Hepatocyte (in vitro differentiated cells): ENCODE data around the gene C12orf75. TPM values are rescaled to one million over a fixed set of nuclear protein-coding genes. Genes with fewer than 3 reads are reported as not detected.
A peak's percentile ranks its signal among the peaks of the same experiment; 100 is the strongest.
"Not testable (repeated sequence)": the region's sequence is repeated elsewhere in the genome, so short reads cannot be mapped to it uniquely, and the experiment has no call there.

Experiments used
- DNase-seq: peaks from one replicate; pipeline ENCODE4 v3.0.0-alpha.2; 2016; ENCODE audit warnings: low spot score
- H2AFZ ChIP-seq: fragments of 200-600 bp; sonication (generic); 2 replicates; pipeline ENCODE4 v1.6.0; 2016; ENCODE audit warnings: antibody characterized with exemption, mild to moderate bottlenecking
- H3K27ac ChIP-seq: fragments of 200-600 bp; sonication (generic); 2 replicates; pipeline ENCODE4 v1.5.1; 2016; ENCODE audit warnings: mild to moderate bottlenecking
- H3K27me3 ChIP-seq: fragments of 200-600 bp; sonication (generic); 2 replicates; pipeline ENCODE4 v1.6.1; 2016
- H3K36me3 ChIP-seq: fragments of 200-600 bp; sonication (generic); replicated peaks from 2 replicates; pipeline ENCODE4 v1.5.1; 2016; ENCODE audit warnings: low read depth; ENCODE audit not compliant: insufficient read depth
- H3K4me1 ChIP-seq: fragments of 200-600 bp; sonication (generic); 2 replicates; pipeline ENCODE4 v1.5.1; 2016; ENCODE audit warnings: mild to moderate bottlenecking, moderate library complexity; ENCODE audit not compliant: insufficient read depth
- H3K4me2 ChIP-seq: fragments of 200-600 bp; sonication (generic); 2 replicates; pipeline ENCODE4 v1.6.0; 2016
- H3K4me3 ChIP-seq: fragments of 200-600 bp; sonication (generic); 2 replicates; pipeline ENCODE4 v1.5.1; 2016; ENCODE audit warnings: mild to moderate bottlenecking
- H3K79me2 ChIP-seq: fragments of 200-600 bp; sonication (generic); 2 replicates; pipeline ENCODE4 v1.6.0; 2017; ENCODE audit warnings: mild to moderate bottlenecking
- H3K9me2 ChIP-seq: fragments of 200-600 bp; sonication (generic); replicated peaks from 2 replicates; pipeline ENCODE4 v1.6.0; 2017; ENCODE audit warnings: mild to moderate bottlenecking; ENCODE audit not compliant: insufficient read depth
- H3K9me3 ChIP-seq: fragments of 200-600 bp; sonication (generic); 2 replicates; pipeline ENCODE4 v1.5.1; 2016; ENCODE audit warnings: low read depth, mild to moderate bottlenecking
- H4K20me1 ChIP-seq: fragments of 200-600 bp; sonication (generic); 2 replicates; pipeline ENCODE4 v1.6.0; 2016; ENCODE audit warnings: mild to moderate bottlenecking; ENCODE audit not compliant: insufficient read depth, poor library complexity, severe bottlenecking
- EZH2 ChIP-seq: fragments of 200-600 bp; sonication (generic); IDR thresholded peaks from 2 replicates; pipeline ENCODE4 v1.6.1; 2016; ENCODE audit warnings: antibody characterized with exemption, mild to moderate bottlenecking, borderline replicate concordance
- EZH2phosphoT487 ChIP-seq: fragments of 200-600 bp; sonication (generic); IDR thresholded peaks from one replicate; pipeline ENCODE4 v1.6.1; 2018; ENCODE audit warnings: antibody characterized with exemption, mild to moderate bottlenecking, low read depth, moderate library complexity; ENCODE audit not compliant: unreplicated experiment, severe bottlenecking
- WGBS: methylation state at CpG from one replicate; pipeline ENCODE4 v1.1.6; 2016; ENCODE audit warnings: low lambda C conversion rate; ENCODE audit errors: missing lambda C conversion rate; 5-methylcytosine and 5-hydroxymethylcytosine counted together
- polyA plus RNA-seq: library from polyadenylated mRNA; unstranded; fragments of >200 nt; fragmentation: Nextera tagmentation; extraction: Ambion mirVana; gene quantifications from 2 replicates; pipeline ENCODE4 v1.2.1, GENCODE V29; 2016
- total RNA-seq: library from RNA; depleted of rRNA; stranded (reverse); fragments of >200 nt; gene quantifications from 2 replicates; pipeline ENCODE4 v1.2.3, GENCODE V29; 2014
- TF ChIP-seq, protein P1 (sequence below): fragments of 200-600 bp; sonication (generic); IDR thresholded peaks from 2 replicates; pipeline ENCODE4 v1.5.1; 2016; ENCODE audit warnings: antibody characterized with exemption, mild to moderate bottlenecking; ENCODE audit not compliant: poor library complexity

The C12orf75 gene
- total and polyA plus RNA-seq, 2 experiments from 2014 or later = 80.9 to 103 TPM

- no peak for TF ChIP-seq EZH2
- TF ChIP-seq EZH2phosphoT487 = no peak
- TF ChIP-seq, protein P1, sequence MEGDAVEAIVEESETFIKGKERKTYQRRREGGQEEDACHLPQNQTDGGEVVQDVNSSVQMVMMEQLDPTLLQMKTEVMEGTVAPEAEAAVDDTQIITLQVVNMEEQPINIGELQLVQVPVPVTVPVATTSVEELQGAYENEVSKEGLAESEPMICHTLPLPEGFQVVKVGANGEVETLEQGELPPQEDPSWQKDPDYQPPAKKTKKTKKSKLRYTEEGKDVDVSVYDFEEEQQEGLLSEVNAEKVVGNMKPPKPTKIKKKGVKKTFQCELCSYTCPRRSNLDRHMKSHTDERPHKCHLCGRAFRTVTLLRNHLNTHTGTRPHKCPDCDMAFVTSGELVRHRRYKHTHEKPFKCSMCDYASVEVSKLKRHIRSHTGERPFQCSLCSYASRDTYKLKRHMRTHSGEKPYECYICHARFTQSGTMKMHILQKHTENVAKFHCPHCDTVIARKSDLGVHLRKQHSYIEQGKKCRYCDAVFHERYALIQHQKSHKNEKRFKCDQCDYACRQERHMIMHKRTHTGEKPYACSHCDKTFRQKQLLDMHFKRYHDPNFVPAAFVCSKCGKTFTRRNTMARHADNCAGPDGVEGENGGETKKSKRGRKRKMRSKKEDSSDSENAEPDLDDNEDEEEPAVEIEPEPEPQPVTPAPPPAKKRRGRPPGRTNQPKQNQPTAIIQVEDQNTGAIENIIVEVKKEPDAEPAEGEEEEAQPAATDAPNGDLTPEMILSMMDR = no peak
- Histone ChIP-seq H3K9me2 (no peaks in the 10 kb centered on the region), H3K27ac (no peak overlapping the region), H2AFZ (no peak overlapping the region), H3K36me3 (no peaks in the 10 kb centered on the region), H3K4me3 (no peak overlapping the region), H3K4me2 (peak overlapping the region; percentile 95), H3K4me1 (peaks cover 19% of the 10 kb centered on the region), H3K9me3 (no peaks in the 10 kb centered on the region), H3K79me2 (peaks cover 30% of the 10 kb centered on the region), H4K20me1 (no peaks in the 10 kb centered on the region), H3K27me3 (no peaks in the 10 kb centered on the region)
- no peak for DNase-seq
- 25% methylated on average over 9 of the region's 9 CpGs for WGBS
Observed at GRCh38 chr12:105329926-105330282, 587 bp upstream of the C12orf75 start.

DNA sequence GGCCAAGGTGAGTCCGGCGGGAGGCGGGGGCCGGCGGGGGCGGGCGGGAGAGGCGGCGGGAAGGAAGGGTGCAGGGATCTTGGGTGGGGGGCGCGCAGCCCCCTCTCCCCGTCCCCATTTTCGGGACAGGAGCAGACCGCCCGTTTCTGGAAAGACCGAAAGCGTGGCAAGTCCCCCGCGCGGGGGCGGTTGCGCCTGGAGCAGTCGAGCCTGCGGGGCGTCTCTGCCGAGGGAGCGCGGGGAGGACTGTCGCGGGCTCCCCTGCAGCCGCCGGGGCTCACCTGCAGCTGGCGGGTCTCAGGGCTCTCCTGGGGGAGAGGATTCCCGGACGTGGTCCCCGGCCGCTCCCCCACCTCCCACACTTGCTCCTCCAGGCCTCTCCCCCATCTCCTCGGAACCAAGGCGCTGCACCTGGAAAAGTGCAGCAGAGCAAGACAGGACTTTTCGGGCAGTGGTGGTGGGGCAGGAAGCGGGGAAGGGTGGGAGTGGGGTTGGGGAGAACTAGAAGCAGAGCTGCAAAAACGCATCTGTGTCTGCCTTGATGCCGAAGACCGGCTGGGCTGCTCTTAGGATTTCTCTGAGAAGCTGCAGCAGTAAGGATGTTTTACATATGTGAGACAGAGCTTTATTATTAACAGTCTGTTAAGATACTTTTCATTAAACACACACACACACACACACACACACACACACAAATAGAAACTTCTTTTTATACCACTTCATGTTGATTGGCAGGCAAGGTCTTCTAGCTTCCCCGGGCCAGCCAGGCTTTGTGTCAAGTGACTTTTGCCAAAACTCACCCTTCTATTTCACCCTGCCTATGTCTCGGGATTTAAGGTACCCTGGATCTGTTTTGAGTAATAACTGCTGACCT lies 677 bp downstream of the C12orf75 start:
- H3K9me3 ChIP-seq = no peaks in the 10 kb centered on the region
- H3K4me3 ChIP-seq = peak overlapping the region; percentile 87
- H3K9me2 ChIP-seq = no peaks in the 10 kb centered on the region
- no peaks in the 10 kb centered on the region for H4K20me1 ChIP-seq
- H3K4me1 ChIP-seq = peaks cover 22% of the 10 kb centered on the region
- TF ChIP-seq EZH2 (no peak), EZH2phosphoT487 (no peak)
- TF ChIP-seq, protein P1 = peak; percentile 25
- H2AFZ ChIP-seq = peak overlapping the region; percentile 62
- peak overlapping the region; percentile 95 for H3K4me2 ChIP-seq
- H3K27me3 ChIP-seq = no peaks in the 10 kb centered on the region
- peaks cover 43% of the 10 kb centered on the region for H3K79me2 ChIP-seq
- peak; percentile 68 for DNase-seq
- no peaks in the 10 kb centered on the region for H3K36me3 ChIP-seq
- peak overlapping the region; percentile 65 for H3K27ac ChIP-seq
- 3% methylated on average over 25 of the region's 46 CpGs for WGBS

DNA sequence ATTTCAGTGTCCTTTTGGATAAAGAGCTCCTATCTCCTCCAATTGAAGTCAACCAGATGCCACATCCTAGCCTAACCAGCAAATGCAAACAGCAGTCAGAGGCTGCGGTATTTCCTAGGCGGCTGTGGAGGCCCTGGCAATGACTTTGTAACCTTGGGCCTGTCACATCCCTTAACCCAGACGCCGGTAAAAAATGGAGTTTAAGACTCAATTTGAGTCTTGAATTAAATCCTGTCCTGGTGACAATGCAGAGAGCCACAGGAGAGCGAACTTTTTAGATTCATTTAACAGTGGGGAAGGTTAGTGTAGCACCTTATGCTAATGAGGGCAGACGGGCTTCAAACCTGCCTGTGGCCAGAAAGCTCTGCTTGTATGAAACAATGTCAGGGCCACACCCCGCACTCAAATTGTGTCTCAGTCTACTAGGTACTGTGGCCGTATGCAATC lies 1.3 kb downstream of the C12orf75 start:
- peak; percentile 21 for DNase-seq
- no peaks in the 10 kb centered on the region for H3K36me3 ChIP-seq
- no peaks in the 10 kb centered on the region for H3K27me3 ChIP-seq
- no peaks in the 10 kb centered on the region for H3K9me3 ChIP-seq
- peak overlapping the region; percentile 87 for H3K4me3 ChIP-seq
- H3K9me2 ChIP-seq = no peaks in the 10 kb centered on the region
- peak overlapping the region; percentile 65 for H3K27ac ChIP-seq
- WGBS = 29% methylated on average over 8 of the region's 8 CpGs
- peak overlapping the region; percentile 62 for H2AFZ ChIP-seq
- H3K4me1 ChIP-seq = peaks cover 22% of the 10 kb centered on the region
- H3K4me2 ChIP-seq = peak overlapping the region; percentile 95
- no peaks in the 10 kb centered on the region for H4K20me1 ChIP-seq
- H3K79me2 ChIP-seq = peaks cover 49% of the 10 kb centered on the region
- TF ChIP-seq EZH2phosphoT487 (no peak), EZH2 (no peak)
- TF ChIP-seq, protein P1 = no peak

DNA sequence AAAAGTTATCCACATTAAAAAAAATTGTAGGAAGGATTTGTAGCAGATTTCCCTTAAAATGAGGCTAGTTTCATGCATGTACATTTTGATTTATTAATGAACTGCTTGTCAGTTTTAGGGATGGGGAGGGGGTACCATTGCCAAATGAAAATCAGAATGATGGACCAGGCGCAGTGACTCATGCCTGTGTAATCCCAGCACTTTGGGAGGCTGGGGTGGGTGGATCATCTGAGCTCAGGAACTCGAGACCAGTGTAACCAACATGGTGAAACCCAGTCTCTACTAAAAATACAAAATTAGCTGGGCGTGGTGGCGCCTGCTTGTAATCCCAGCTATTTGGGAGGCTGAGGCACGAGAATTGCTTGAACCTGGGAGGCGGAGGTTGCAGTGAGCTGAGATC lies 1.8 kb downstream of the C12orf75 start:
- Histone ChIP-seq H3K4me2 (peak overlapping the region; percentile 95), H3K27ac (peak overlapping the region; percentile 65), H3K4me1 (peaks cover 22% of the 10 kb centered on the region), H3K79me2 (peaks cover 54% of the 10 kb centered on the region)
- H3K27me3 ChIP-seq, H3K4me3 ChIP-seq, H3K36me3 ChIP-seq, H3K9me2 ChIP-seq, H2AFZ ChIP-seq, H4K20me1 ChIP-seq, H3K9me3 ChIP-seq, DNase-seq: not testable (repeated sequence)
- 89% methylated on average over 6 of the region's 6 CpGs for WGBS
